ENCODE measurements around the gene FFAR3.
"Not testable (repeated sequence)": the region's sequence is repeated elsewhere in the genome, so short reads cannot be mapped to it uniquely, and the experiment has no call there.

FFAR3 gene

DNA sequence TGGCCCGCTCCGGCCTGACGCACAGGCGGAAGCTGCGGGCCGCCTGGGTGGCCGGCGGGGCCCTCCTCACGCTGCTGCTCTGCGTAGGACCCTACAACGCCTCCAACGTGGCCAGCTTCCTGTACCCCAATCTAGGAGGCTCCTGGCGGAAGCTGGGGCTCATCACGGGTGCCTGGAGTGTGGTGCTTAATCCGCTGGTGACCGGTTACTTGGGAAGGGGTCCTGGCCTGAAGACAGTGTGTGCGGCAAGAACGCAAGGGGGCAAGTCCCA is 6.1 kb upstream of the FFAR3 start:
- TF ChIP-seq, protein P1, sequence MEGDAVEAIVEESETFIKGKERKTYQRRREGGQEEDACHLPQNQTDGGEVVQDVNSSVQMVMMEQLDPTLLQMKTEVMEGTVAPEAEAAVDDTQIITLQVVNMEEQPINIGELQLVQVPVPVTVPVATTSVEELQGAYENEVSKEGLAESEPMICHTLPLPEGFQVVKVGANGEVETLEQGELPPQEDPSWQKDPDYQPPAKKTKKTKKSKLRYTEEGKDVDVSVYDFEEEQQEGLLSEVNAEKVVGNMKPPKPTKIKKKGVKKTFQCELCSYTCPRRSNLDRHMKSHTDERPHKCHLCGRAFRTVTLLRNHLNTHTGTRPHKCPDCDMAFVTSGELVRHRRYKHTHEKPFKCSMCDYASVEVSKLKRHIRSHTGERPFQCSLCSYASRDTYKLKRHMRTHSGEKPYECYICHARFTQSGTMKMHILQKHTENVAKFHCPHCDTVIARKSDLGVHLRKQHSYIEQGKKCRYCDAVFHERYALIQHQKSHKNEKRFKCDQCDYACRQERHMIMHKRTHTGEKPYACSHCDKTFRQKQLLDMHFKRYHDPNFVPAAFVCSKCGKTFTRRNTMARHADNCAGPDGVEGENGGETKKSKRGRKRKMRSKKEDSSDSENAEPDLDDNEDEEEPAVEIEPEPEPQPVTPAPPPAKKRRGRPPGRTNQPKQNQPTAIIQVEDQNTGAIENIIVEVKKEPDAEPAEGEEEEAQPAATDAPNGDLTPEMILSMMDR (IDR thresholded peaks at IDR 0.05; ENCODE audit: extremely low read depth, missing control alignments) = no peak
- DNase-seq (ENCODE audit: low spot score) = no peak

DNA sequence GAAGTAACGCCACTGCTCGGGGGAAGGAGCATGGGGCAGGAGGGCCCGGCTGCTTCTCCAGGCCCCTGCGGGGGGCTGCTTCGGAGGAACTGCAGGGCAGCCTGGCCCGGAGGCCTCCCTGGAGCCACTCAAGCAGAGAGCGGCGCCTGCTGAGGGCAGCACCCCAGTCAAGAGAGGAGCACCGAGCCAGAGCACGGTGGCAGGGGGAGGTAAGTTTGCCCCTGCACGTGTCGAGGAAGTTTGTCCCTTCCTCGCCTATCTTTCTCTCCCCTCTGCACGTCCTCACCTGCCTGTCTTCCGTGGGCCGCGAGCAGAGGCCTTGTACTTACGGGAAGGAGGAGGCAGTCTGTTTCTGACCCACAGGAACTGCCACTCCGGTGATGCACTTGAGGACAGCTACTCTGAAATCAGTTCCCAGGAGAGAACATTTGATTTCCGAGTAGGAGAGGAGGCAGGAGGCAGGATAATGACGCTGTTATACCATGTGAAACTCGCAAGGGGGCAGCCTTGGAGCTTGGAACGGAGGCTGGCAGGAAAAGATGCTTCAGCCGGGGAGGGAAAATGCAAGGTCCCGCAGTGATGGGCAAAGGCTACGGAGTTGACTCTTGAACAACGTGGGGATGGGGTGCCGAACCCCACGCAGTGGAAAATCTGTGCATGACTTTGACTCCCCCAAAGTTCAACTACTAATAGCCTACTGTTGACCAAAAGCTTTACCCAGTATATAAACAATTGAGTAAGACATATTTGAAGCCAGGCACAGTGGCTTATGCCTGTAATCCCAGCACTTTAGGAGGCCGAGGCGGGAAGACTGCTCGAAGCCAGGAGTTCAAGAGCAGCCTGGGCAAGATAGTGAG is 5.6 kb upstream of the FFAR3 start:
- peak; percentile 89 for DNase-seq (ENCODE audit: low spot score)
- TF ChIP-seq, protein P1 (IDR thresholded peaks at IDR 0.05; ENCODE audit: extremely low read depth, missing control alignments) = peak; percentile 95

DNA sequence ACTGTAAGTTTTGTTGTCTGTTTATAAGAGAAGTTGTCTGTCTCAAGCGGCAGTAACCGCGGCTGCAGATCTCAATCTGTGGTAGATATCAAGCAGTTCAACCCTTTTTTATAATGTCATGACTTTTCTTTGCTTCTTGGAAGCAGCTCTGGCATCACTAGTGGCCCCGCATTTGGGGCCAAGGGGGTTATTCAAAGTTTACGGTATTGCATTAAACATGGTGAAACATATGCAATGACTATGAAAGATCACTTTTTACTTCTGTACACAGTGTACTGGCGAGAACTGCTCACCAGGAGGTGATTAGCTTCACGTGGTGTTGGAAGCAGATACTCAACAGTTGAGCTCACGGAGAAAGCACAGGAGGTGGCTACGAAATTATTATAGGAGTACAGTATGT is 4.6 kb upstream of the FFAR3 start:
- DNase-seq (ENCODE audit: low spot score) = no peak
- TF ChIP-seq, protein P1 (IDR thresholded peaks at IDR 0.05; ENCODE audit: extremely low read depth, missing control alignments) = no peak

DNA sequence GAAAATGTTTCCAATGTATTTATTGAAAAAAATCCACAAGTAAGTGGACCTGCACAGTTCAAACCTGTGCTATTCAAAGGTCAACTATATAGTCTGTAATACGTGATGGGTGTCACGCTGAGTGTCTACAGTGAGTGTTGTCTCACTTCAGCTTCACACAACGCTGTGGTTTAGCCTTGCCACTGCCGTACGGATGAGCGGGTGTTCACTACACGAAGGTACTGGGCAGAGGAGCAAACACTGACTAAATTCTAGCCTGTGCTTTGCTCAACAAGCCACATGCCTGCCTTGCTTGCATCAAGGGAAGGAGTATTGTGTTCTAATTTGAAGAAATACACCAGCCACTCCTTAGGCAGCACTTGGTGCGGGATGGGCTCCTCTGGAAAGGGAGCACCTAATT is 3.4 kb upstream of the FFAR3 start:
- no peak for DNase-seq (ENCODE audit: low spot score)
- TF ChIP-seq, protein P1 (IDR thresholded peaks at IDR 0.05; ENCODE audit: extremely low read depth, missing control alignments) = no peak

DNA sequence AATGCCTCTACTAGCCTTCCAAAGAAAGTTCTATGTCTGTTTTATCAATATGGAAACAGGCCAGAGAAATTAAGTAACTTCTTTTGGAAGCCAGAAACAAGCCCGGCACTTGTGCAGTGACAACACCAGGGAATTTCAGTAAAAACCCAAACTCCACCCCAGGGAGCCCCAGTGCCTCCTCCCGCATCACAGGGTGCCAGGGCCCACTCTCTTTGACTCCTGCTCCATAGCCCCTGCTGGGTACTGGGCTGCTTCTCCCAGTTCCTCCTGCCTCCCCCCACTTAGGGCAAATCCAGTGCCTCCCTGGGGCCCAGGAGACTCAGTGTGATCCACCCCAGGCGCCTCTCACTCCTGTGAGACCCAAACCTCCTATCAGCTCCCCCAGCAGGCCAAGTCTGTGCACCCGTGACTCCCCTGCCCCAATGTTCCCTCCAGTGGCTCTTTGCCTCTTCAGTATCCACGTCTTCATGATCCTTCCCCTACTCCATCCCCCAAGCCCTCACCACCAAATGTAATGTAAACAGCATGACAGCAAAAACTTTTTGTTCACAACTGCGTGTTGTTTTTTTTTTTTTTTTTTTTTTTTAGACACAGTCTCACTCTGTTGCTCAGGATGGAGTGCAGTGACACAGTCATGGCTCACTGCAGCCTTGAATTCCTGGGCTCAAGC is 2.3 kb upstream of the FFAR3 start:
- TF ChIP-seq, protein P1 (IDR thresholded peaks at IDR 0.05; ENCODE audit: extremely low read depth, missing control alignments) = no peak
- no peak for DNase-seq (ENCODE audit: low spot score)

DNA sequence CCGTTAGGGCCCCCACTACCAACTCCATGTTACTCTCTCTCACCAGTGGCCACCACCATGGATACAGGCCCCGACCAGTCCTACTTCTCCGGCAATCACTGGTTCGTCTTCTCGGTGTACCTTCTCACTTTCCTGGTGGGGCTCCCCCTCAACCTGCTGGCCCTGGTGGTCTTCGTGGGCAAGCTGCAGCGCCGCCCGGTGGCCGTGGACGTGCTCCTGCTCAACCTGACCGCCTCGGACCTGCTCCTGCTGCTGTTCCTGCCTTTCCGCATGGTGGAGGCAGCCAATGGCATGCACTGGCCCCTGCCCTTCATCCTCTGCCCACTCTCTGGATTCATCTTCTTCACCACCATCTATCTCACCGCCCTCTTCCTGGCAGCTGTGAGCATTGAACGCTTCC is 574 bp downstream of the FFAR3 start:
- TF ChIP-seq, protein P1 (IDR thresholded peaks at IDR 0.05; ENCODE audit: extremely low read depth, missing control alignments) = peak; percentile 6

DNA sequence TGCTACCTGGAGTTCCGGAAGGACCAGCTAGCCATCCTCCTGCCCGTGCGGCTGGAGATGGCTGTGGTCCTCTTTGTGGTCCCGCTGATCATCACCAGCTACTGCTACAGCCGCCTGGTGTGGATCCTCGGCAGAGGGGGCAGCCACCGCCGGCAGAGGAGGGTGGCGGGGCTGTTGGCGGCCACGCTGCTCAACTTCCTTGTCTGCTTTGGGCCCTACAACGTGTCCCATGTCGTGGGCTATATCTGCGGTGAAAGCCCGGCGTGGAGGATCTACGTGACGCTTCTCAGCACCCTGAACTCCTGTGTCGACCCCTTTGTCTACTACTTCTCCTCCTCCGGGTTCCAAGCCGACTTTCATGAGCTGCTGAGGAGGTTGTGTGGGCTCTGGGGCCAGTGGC is 1.1 kb downstream of the FFAR3 start:
- not testable (repeated sequence) for DNase-seq (ENCODE audit: low spot score)

More for the DNA sequence above, 574 bp downstream of the FFAR3 start:
- DNase-seq (ENCODE audit: low spot score) = not testable (repeated sequence)

DNA sequence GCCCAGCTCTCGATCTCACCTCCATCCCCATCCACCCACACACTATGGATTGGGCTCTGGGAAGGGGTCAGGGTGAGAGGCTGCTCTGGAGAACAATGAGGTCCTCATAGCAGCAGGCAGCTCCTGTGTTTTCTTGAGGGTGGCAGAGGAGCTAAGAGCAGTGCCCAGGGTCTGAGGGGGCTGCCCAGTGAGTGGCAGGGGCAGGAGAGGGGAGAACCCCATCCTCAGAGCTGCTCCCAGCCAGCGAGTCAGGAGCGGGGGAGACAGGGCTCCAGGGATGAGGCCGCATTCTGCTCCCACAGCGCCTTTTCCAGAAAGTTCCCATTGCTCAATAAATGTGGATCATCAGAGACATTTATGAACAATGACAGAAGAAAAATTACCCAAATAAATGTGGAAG is 1.8 kb downstream of the FFAR3 start:
- DNase-seq (ENCODE audit: low spot score) = not testable (repeated sequence)
